IMR-90 (cell line): ENCODE results near the gene CELA3A. TPM values are rescaled to one million over a fixed set of nuclear protein-coding genes. Genes with fewer than 3 reads are reported as not detected.
"Not testable (repeated sequence)": the region's sequence is repeated elsewhere in the genome, so short reads cannot be mapped to it uniquely, and the experiment has no call there.

Source experiments
- ATAC-seq: fragments of 200-7000 bp; cut with Tn5 transposase; 2 replicates; pipeline ENCODE4 v1.9.1; 2020; ENCODE audit warnings: low read depth, mild to moderate bottlenecking, moderate library complexity
- BruUV-seq: library from RNA; stranded (reverse); fragments of 400-500 nt; replicated peaks from 2 replicates; lab custom pipeline; 2021; lab: Mats Ljungman, UMichigan
- CTCF ChIA-PET: fragments of 300-600 bp; formaldehyde crosslinking; extraction: SDS; loops from one replicate; lab custom pipeline; 2021; ENCODE audit warnings: antibody characterized with exemption; lab: Yijun Ruan, JAX
- POLR2A ChIA-PET: fragments of 300-600 bp; sonication (Branson Sonifier 250); formaldehyde crosslinking; loops from one replicate; lab custom pipeline; 2022; ENCODE audit warnings: antibody characterized with exemption; ENCODE audit not compliant: unreplicated experiment; lab: Charles Lee
- DNase-seq: peaks from one replicate; pipeline ENCODE4 v3.0.0; 2013
- H2AFZ ChIP-seq: replicated peaks from 2 replicates; pipeline ENCODE3; 2013; ENCODE audit warnings: low read length, mild to moderate bottlenecking; ENCODE audit not compliant: poor library complexity
- H2AK5ac ChIP-seq: 2 replicates; pipeline ENCODE4 v1.6.1; 2013; ENCODE audit warnings: low read depth, low read length, inconsistent platforms
- H2AK9ac ChIP-seq: replicated peaks from 2 replicates; pipeline ENCODE3; 2013; ENCODE audit warnings: mild to moderate bottlenecking, low read depth, low read length, moderate library complexity; ENCODE audit not compliant: poor library complexity
- H2BK120ac ChIP-seq: 2 replicates; pipeline ENCODE4 v1.6.1; 2013; ENCODE audit warnings: low read depth, low read length, inconsistent platforms
- H2BK15ac ChIP-seq: 3 replicates; pipeline ENCODE4 v1.6.1; 2013; ENCODE audit warnings: low read depth, low read length, inconsistent platforms
- H2BK20ac ChIP-seq: 2 replicates; pipeline ENCODE4 v1.6.1; 2013; ENCODE audit warnings: low read depth, mild to moderate bottlenecking, inconsistent platforms, low read length, moderate library complexity
- H2BK5ac ChIP-seq: 2 replicates; pipeline ENCODE4 v1.6.1; 2013; ENCODE audit warnings: mild to moderate bottlenecking, low read depth, low read length, inconsistent platforms; ENCODE audit not compliant: poor library complexity, severe bottlenecking
- H3K14ac ChIP-seq: replicated peaks from 2 replicates; pipeline ENCODE4 v1.6.1; 2013; ENCODE audit warnings: low read depth, low read length, inconsistent platforms
- H3K18ac ChIP-seq: 2 replicates; pipeline ENCODE4 v1.6.1; 2013; ENCODE audit warnings: low read depth, low read length, control low read depth
- H3K23ac ChIP-seq: 2 replicates; pipeline ENCODE4 v1.6.1; 2013; ENCODE audit warnings: low read depth, low read length, inconsistent platforms
- H3K27ac ChIP-seq: 2 replicates; pipeline ENCODE4 v1.5.1; 2013; ENCODE audit warnings: mild to moderate bottlenecking, control low read depth, low read length; ENCODE audit not compliant: insufficient read depth
- H3K27me3 ChIP-seq: 2 replicates; pipeline ENCODE4 v1.6.1; 2013; ENCODE audit warnings: low read length; ENCODE audit not compliant: control insufficient read depth, insufficient read depth
- H3K36me3 ChIP-seq: 2 replicates; pipeline ENCODE4 v1.6.1; 2013; ENCODE audit warnings: low read length, mixed read lengths; ENCODE audit not compliant: control insufficient read depth, insufficient read depth
- H3K4ac ChIP-seq: 2 replicates; pipeline ENCODE4 v1.6.1; 2013; ENCODE audit warnings: low read depth, low read length, inconsistent platforms
- H3K4me1 ChIP-seq: 2 replicates; pipeline ENCODE4 v1.6.1; 2013; ENCODE audit warnings: low read length, mixed read lengths; ENCODE audit not compliant: control insufficient read depth, insufficient read depth
- H3K4me2 ChIP-seq: 2 replicates; pipeline ENCODE4 v1.6.1; 2013; ENCODE audit warnings: low read depth, mild to moderate bottlenecking, control low read depth, low read length, moderate library complexity
- H3K4me3 ChIP-seq: 2 replicates; pipeline ENCODE4 v1.5.1; 2013; ENCODE audit warnings: low read depth, mild to moderate bottlenecking, control low read depth, low read length, moderate library complexity; ENCODE audit not compliant: insufficient read depth
- H3K56ac ChIP-seq: 2 replicates; pipeline ENCODE4 v1.6.1; 2013; ENCODE audit warnings: low read length, inconsistent platforms; ENCODE audit not compliant: insufficient read depth; ENCODE audit errors: extremely low read depth
- H3K79me1 ChIP-seq, 2 experiments: 2 replicates each; pipeline ENCODE4 v1.6.1; 2013; ENCODE audit warnings: low read length in 2 of 2, inconsistent platforms in 1 of 2, low read depth in 1 of 2
- H3K9ac ChIP-seq: 2 replicates; pipeline ENCODE4 v1.6.1; 2013; ENCODE audit warnings: low read depth, low read length, control low read depth
- H3K9me1 ChIP-seq: 2 replicates; pipeline ENCODE4 v1.6.1; 2013; ENCODE audit warnings: low read length, inconsistent platforms; ENCODE audit not compliant: insufficient read depth
- H3K9me3 ChIP-seq: 2 replicates; pipeline ENCODE4 v1.6.1; 2013; ENCODE audit warnings: low read length; ENCODE audit not compliant: control insufficient read depth, insufficient read depth
- H4K20me1 ChIP-seq: 2 replicates; pipeline ENCODE4 v1.6.1; 2013; ENCODE audit warnings: low read length, inconsistent platforms; ENCODE audit not compliant: insufficient read depth
- H4K5ac ChIP-seq: 2 replicates; pipeline ENCODE4 v1.6.1; 2013; ENCODE audit warnings: mild to moderate bottlenecking, low read depth, low read length, control low read depth
- H4K8ac ChIP-seq, 2 experiments: 2 replicates each; pipeline ENCODE4 v1.6.1; 2013; ENCODE audit warnings: low read depth in 2 of 2, low read length in 2 of 2, control low read depth in 1 of 2, inconsistent platforms in 1 of 2
- H4K91ac ChIP-seq: 2 replicates; pipeline ENCODE4 v1.6.1; 2013; ENCODE audit warnings: low read depth, low read length, inconsistent platforms; ENCODE audit not compliant: insufficient read depth
- WGBS, 2 experiments: methylation state at CpG; one replicate each; pipeline versions ENCODE4 v1.1.5 to v1.1.7; 2013; ENCODE audit warnings: missing lambda C conversion rate in 2 of 2; ENCODE audit not compliant: insufficient read length in 1 of 2; ENCODE audit errors: extremely low coverage in 2 of 2; 5-methylcytosine and 5-hydroxymethylcytosine counted together
- dilution Hi-C: fragments of 300-500 bp; cut with HindIII; formaldehyde crosslinking; loops from one replicate; pipeline ENCODE4 v1.14.3; 2018; ENCODE audit warnings: low sequenced_read_pairs; ENCODE audit not compliant: unreplicated experiment
- in situ Hi-C: fragments of 300-500 bp; cut with MboI; formaldehyde crosslinking; loops from 3 replicates; pipeline ENCODE4 v1.14.3; 2019; ENCODE audit warnings: low sequenced_read_pairs, inconsistent platforms, mixed read lengths
- intact Hi-C: fragments of 100-400 bp; cut with micrococcal nuclease; formaldehyde crosslinking; loops from 2 replicates; pipeline ENCODE4 v1.10.0; 2022
- polyA plus RNA-seq, 3 experiments: library from polyadenylated mRNA; depleted of rRNA; stranded (reverse); fragments of >200 nt; gene quantifications; 2 replicates each; pipeline ENCODE4 v1.2.3, GENCODE V29; 2012; ENCODE audit warnings: low replicate concordance in 1 of 3
- total RNA-seq: library from RNA; depleted of rRNA; stranded (reverse); fragments of >200 nt; gene quantifications from 2 replicates; pipeline ENCODE4 v1.2.3, GENCODE V29; 2012

Gene CELA3A
- total and polyA plus RNA-seq, 2 of the 4 experiments (the other 2 are of a cell fraction) = not detected

DNA sequence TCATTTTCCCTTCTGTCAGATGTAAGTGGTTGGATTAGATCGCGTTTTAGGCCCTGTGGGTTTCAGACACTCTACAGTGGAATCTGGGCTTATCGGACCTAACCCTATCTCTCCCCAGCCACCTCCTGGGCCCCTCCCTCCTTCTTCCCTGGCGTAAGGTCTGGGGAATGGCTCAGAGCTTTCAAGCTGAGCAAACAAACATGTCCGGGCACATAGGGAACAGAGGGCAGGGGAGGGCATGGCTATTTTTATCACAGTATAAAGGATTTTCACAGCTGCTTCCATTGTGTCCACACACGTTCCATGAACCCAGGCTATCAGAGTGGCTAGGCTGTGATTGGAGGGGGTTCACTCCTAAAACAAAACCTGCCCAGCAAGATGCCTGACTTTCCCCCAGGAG lies 26.8 kb upstream of the CELA3A start:
- CTCF ChIA-PET, H4K91ac ChIP-seq, H3K18ac ChIP-seq, H3K27ac ChIP-seq, H4K5ac ChIP-seq, H3K4me2 ChIP-seq, H3K23ac ChIP-seq, H3K9me3 ChIP-seq, H2BK120ac ChIP-seq, H3K79me1 ChIP-seq, dilution Hi-C loops, H2BK15ac ChIP-seq, H2AK5ac ChIP-seq, H2BK20ac ChIP-seq, BruUV-seq, H3K36me3 ChIP-seq, DNase-seq, H3K56ac ChIP-seq, H2AK9ac ChIP-seq, H3K4ac ChIP-seq, H3K9me1 ChIP-seq, intact Hi-C loops, H3K4me3 ChIP-seq, H4K8ac ChIP-seq, H2BK5ac ChIP-seq, H3K27me3 ChIP-seq, POLR2A ChIA-PET, H2AFZ ChIP-seq, H4K20me1 ChIP-seq, H3K9ac ChIP-seq, H3K14ac ChIP-seq, H3K4me1 ChIP-seq: not testable (repeated sequence)
- 0 out of 2 replicates have a peak, but pooled peaks have one; percentile 17 for ATAC-seq
- in situ Hi-C loops = loop anchor here (25.0 kb wide), 1 partner anchor 262 kb away; no protein-coding TSS in a partner anchor
- no CpG with 5 or more reads among the region's 6 CpGs for WGBS, 2 experiments

DNA sequence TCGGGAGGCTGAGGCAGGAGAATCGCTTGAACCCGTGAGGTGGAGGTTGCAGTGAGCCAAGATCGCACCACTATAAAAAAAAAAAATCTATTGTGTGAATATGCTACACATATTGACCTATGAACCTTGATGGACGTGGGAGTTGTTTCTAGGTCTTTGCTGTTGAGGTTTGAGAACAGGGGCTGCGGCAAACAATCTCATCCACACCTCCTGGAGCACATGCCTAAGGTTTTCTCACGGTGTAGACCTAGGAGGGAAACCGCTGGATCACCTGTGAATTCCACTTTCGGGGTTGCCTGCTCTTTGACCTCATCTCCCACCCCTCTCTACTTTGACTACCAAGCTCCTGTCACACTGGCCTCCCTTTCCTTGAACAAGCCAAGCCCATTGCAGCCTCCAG lies 26.2 kb upstream of the CELA3A start:
- H3K36me3 ChIP-seq, H3K4me3 ChIP-seq, BruUV-seq, H3K27ac ChIP-seq, POLR2A ChIA-PET, H3K4ac ChIP-seq, H4K8ac ChIP-seq, H3K18ac ChIP-seq, dilution Hi-C loops, H3K79me1 ChIP-seq, ATAC-seq, in situ Hi-C loops, CTCF ChIA-PET, H2AK9ac ChIP-seq, H3K56ac ChIP-seq, H2BK5ac ChIP-seq, H2BK15ac ChIP-seq, H3K9me3 ChIP-seq, H2BK120ac ChIP-seq, H3K9ac ChIP-seq, H4K91ac ChIP-seq, H2BK20ac ChIP-seq, H4K5ac ChIP-seq, H3K27me3 ChIP-seq, H2AK5ac ChIP-seq, H3K23ac ChIP-seq, H2AFZ ChIP-seq, H4K20me1 ChIP-seq, H3K14ac ChIP-seq, H3K4me2 ChIP-seq, H3K9me1 ChIP-seq, DNase-seq, H3K4me1 ChIP-seq, intact Hi-C loops: not testable (repeated sequence)
- 92% methylated on average over 2 of the region's 9 CpGs; no CpG with 5 or more reads in 1 of the 2 experiments for WGBS, 2 experiments
